ENCODE measurements around the gene SOST. TPM values are rescaled to one million over a fixed set of nuclear protein-coding genes. Genes with fewer than 3 reads are reported as not detected.
"Not testable (repeated sequence)": the region's sequence is repeated elsewhere in the genome, so short reads cannot be mapped to it uniquely, and the experiment has no call there.

The SOST gene
- total RNA-seq, 4 donors from 2014 or later, result not detected

DNA sequence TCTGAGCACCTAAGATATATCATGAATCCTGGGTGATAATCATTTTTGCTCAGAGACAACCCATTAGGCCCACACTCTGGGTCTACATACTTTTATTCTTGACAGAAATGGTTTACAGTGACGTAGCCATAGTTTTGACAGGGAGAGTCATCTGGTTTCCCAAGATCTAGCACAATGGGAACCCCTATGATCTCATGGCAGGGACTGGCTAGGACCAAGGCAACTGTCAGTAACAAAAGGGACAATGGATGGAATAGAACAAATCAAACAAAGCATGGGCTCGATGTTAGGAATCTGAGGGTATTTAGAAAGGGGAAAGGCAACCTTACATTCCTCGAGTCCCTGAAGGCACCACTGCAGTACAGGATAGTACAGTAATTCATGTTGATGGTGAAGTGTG lies 42.1 kb upstream of the SOST start:
- H3K9me3 ChIP-seq, result no peaks in the 10 kb centered on the region
- H3K4me1 ChIP-seq, result no peaks in the 10 kb centered on the region
- no peak overlapping the region for H3K27ac ChIP-seq
- no peak for TF ChIP-seq POLR2A (IDR thresholded peaks at IDR 0.05)
- TF ChIP-seq, protein P1, sequence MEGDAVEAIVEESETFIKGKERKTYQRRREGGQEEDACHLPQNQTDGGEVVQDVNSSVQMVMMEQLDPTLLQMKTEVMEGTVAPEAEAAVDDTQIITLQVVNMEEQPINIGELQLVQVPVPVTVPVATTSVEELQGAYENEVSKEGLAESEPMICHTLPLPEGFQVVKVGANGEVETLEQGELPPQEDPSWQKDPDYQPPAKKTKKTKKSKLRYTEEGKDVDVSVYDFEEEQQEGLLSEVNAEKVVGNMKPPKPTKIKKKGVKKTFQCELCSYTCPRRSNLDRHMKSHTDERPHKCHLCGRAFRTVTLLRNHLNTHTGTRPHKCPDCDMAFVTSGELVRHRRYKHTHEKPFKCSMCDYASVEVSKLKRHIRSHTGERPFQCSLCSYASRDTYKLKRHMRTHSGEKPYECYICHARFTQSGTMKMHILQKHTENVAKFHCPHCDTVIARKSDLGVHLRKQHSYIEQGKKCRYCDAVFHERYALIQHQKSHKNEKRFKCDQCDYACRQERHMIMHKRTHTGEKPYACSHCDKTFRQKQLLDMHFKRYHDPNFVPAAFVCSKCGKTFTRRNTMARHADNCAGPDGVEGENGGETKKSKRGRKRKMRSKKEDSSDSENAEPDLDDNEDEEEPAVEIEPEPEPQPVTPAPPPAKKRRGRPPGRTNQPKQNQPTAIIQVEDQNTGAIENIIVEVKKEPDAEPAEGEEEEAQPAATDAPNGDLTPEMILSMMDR (IDR thresholded peaks at IDR 0.05), result no peak
- H3K36me3 ChIP-seq, result no peaks in the 10 kb centered on the region
- no peak overlapping the region for H3K4me3 ChIP-seq
- H3K27me3 ChIP-seq, result no peaks in the 10 kb centered on the region
- DNase-seq, result no peak
- intact Hi-C loops (cut with DNase I; ENCODE audit: low total_unique reads), result no loop called here

DNA sequence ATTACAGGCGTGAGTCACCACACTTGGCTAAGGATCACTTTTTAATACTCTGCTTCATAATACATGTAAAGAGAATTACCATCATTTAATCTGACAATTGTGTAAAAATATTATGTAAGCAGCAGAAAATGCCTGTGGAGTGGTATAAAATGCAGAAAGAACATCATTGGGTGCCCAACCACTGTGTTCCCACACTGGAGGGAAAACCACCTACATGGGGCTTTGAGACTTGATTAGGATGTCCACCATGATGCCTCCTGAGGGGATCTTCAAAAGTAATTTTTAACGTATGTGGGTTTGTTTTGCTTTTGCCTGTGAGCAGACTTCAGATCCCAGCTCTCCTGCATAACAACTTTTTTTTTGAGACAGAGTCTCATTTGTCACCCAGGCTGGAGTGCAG lies 40.5 kb upstream of the SOST start:
- no peaks in the 10 kb centered on the region for H3K27me3 ChIP-seq
- no peaks in the 10 kb centered on the region for H3K36me3 ChIP-seq
- no peak overlapping the region for H3K4me3 ChIP-seq
- no peaks in the 10 kb centered on the region for H3K4me1 ChIP-seq
- TF ChIP-seq, protein P1 (IDR thresholded peaks at IDR 0.05), result no peak
- TF ChIP-seq POLR2A (IDR thresholded peaks at IDR 0.05), result no peak
- H3K9me3 ChIP-seq, result no peaks in the 10 kb centered on the region
- intact Hi-C loops (cut with DNase I; ENCODE audit: low total_unique reads), result loop anchor here (10.0 kb wide), 1 partner anchor 356 kb away; no protein-coding TSS in a partner anchor
- H3K27ac ChIP-seq, result no peak overlapping the region
- no peak for DNase-seq

DNA sequence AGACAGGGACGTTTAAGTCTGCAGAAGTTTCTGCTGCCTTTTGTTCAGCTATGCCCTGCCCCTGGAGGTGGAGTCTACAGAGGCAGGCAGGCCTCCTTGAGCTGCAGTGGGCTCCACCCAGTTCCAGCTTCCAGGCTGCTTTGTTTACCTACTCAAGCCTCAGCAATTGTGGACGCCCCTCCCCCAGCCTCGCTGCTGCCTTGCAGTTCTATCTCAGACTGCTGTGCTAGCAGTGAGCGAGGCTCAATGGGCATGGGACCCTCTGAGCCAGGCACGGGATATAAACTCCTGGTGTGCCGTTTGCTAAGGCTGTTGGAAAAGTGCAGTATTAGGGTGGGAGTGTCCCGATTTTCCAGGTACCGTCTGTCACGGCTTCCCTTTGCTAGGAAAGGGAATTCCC lies 39.4 kb upstream of the SOST start:
- H3K36me3 ChIP-seq, H3K4me3 ChIP-seq, DNase-seq, H3K4me1 ChIP-seq, H3K27ac ChIP-seq, H3K27me3 ChIP-seq, H3K9me3 ChIP-seq: not testable (repeated sequence)
- intact Hi-C loops (cut with DNase I; ENCODE audit: low total_unique reads), result loop anchor here (10.0 kb wide), 1 partner anchor 357 kb away; no protein-coding TSS in a partner anchor

DNA sequence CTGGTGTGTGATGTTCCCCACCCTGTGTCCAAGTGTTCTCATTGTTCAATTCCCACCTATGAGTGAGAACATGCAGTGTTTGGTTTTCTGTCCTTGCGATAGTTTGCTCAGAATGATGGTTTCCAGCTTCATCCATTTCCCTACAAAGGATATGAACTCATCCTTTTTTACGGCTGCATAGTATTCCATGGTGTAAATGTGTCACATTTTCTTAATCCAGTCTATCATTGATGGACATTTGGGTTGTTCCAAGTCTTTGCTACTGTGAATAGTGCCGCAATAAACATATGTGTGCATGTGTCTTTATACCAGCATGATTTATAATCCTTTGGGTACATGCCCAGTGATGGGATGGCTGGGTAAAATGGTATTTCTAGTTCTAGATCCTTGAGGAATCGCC lies 34.1 kb upstream of the SOST start:
- intact Hi-C loops (cut with DNase I; ENCODE audit: low total_unique reads), result loop anchor here (10.0 kb wide), 1 partner anchor 362 kb away; no protein-coding TSS in a partner anchor
- DNase-seq, H3K4me1 ChIP-seq, H3K27me3 ChIP-seq, H3K4me3 ChIP-seq, H3K36me3 ChIP-seq, H3K27ac ChIP-seq, H3K9me3 ChIP-seq: not testable (repeated sequence)

DNA sequence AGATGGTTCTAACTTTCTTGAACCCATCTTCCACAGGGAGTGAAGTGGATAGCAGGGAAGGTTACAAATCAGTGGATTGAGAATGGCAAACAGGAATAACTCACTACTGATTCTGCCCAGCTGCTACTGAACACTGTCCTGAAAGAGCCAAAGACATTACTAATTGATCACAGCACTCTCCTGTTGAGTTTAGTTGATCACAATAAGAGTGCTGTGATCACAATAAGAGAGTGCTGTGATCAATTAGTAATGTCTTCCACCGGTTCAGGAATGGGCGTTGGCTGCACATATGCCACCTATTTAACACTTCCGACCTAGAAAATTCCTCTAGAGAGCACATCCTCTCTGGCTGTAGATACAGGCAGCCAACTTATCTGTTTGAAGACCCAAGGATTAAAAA lies 33.0 kb upstream of the SOST start:
- H3K36me3 ChIP-seq, result no peaks in the 10 kb centered on the region
- no peak overlapping the region for H3K4me3 ChIP-seq
- no peak for TF ChIP-seq POLR2A (IDR thresholded peaks at IDR 0.05)
- TF ChIP-seq, protein P1 (IDR thresholded peaks at IDR 0.05), result no peak
- no peak for DNase-seq
- intact Hi-C loops (cut with DNase I; ENCODE audit: low total_unique reads), result loop anchor here (10.0 kb wide), 1 partner anchor 363 kb away; no protein-coding TSS in a partner anchor
- H3K27ac ChIP-seq, result no peak overlapping the region
- no peaks in the 10 kb centered on the region for H3K9me3 ChIP-seq
- H3K27me3 ChIP-seq, result no peaks in the 10 kb centered on the region
- no peaks in the 10 kb centered on the region for H3K4me1 ChIP-seq

DNA sequence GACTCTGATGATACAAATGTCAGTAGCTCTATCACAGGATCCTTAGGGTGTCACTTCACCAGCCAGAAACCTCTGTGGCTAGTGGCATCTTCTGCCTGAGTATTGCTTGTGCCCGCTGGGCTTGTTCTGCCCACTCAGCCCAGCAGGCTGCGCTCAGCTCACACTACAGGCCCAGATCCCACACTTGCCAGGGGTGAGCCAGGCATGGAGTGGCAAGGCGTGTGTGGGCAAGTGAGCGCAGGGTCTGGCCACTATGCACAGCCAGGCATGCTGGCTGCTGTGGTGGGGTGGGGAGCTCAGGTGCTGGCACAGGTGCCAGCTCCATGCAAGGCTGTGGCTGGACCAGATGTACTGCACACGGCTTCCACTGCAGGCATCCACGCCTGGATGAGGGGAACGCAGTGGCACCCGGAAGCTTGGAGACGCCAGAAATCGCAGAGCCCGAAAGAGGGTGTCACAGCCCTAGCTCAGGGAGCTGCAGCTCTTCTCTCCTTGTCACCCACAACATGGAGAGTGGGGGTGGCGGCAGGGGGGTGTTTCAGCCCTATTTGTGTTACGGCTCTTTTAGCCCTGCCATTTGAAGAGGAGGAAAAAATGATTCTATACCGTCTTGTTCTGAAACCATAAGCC lies 31.8 kb upstream of the SOST start:
- intact Hi-C loops (cut with DNase I; ENCODE audit: low total_unique reads), result loop anchor here (10.0 kb wide), 1 partner anchor 364 kb away; no protein-coding TSS in a partner anchor
- Histone ChIP-seq H3K27ac (no peak overlapping the region), H3K27me3 (no peaks in the 10 kb centered on the region), H3K4me1 (no peaks in the 10 kb centered on the region), H3K9me3 (no peaks in the 10 kb centered on the region), H3K4me3 (no peak overlapping the region), H3K36me3 (no peaks in the 10 kb centered on the region)
- DNase-seq, result no peak
- no peak for TF ChIP-seq POLR2A (IDR thresholded peaks at IDR 0.05)
- TF ChIP-seq, protein P1 (IDR thresholded peaks at IDR 0.05), result no peak
